A549 (cell line): ENCODE results near the gene PDE10A. TPM values are rescaled to one million over a fixed set of nuclear protein-coding genes. Genes with fewer than 3 reads are reported as not detected.

ENCODE experiments used
- ATAC-seq, 2 experiments: fragments of 200-7000 bp in 1 of 2; fragments of >200 bp in 1 of 2; cut with Nextera tagmentation in 1 of 2; cut with Tn5 transposase in 1 of 2; 3 replicates each; pipeline versions ENCODE4 v1.8.0 to v1.9.1; 2018 to 2020; ENCODE audit warnings: mild to moderate bottlenecking in 1 of 2, moderate library complexity in 1 of 2
- CTCF ChIA-PET: fragments of 300-600 bp; sonication (Branson Sonifier 250); formaldehyde crosslinking; extraction: SDS; loops from one replicate; lab custom pipeline; 2021; ENCODE audit warnings: antibody characterized with exemption, inconsistent platforms; lab: Yijun Ruan, JAX
- POLR2A ChIA-PET: fragments of 350-600 bp; formaldehyde crosslinking; extraction: SDS; loops from one replicate; lab custom pipeline; 2021; ENCODE audit warnings: antibody characterized with exemption, inconsistent platforms; lab: Yijun Ruan, JAX
- DNase-seq, 2 experiments: peaks; one replicate each; pipeline versions ENCODE4 v3.0.0 to v3.0.0-alpha.2; 2011 to 2016; ENCODE audit warnings: low read depth in 1 of 2, low spot score in 1 of 2
- FAIRE-seq: peaks from 2 replicates; lab custom pipeline; 2011; peaks lifted over from hg19 to GRCh38; lab: Jason Lieb, UNC
- H3K27ac ChIP-seq, 2 experiments: fragments of >200 bp; sonication (Bioruptor Twin); formaldehyde crosslinking; 3 replicates each; pipeline ENCODE4 v1.5.1; 2016 to 2017
- H3K4me1 ChIP-seq: fragments of >200 bp; sonication (Bioruptor Twin); formaldehyde crosslinking; 3 replicates; pipeline ENCODE4 v1.6.1; 2016
- H3K4me2 ChIP-seq: fragments of >200 bp; sonication (Bioruptor Twin); formaldehyde crosslinking; 3 replicates; pipeline ENCODE4 v1.6.1; 2016
- H3K4me3 ChIP-seq: fragments of >200 bp; sonication (Bioruptor Twin); formaldehyde crosslinking; 3 replicates; pipeline ENCODE4 v1.5.1; 2016
- H3K9me3 ChIP-seq: fragments of >200 bp; sonication (Bioruptor Twin); formaldehyde crosslinking; 3 replicates; pipeline ENCODE4 v1.6.1; 2016
- BHLHE40 ChIP-seq: IDR thresholded peaks from 2 replicates; pipeline ENCODE4 v1.6.1; 2012; ENCODE audit warnings: low read depth, low read length, inconsistent platforms
- CBX8 ChIP-seq: fragments of 200-600 bp; sonication (generic); IDR thresholded peaks from 2 replicates; pipeline ENCODE4 v1.6.1; 2016
- CEBPB ChIP-seq, 2 experiments: fragments of >200 bp in 1 of 2; sonication (Bioruptor Twin) in 1 of 2; formaldehyde crosslinking in 1 of 2; IDR thresholded peaks; 2 replicates each; pipeline ENCODE4 v1.6.1; 2012 to 2016
- EHF ChIP-seq: fragments of 250-450 bp; sonication (Bioruptor Pico); IDR thresholded peaks from 2 replicates; pipeline ENCODE4 v1.5.0; 2020; ENCODE audit warnings: mild to moderate bottlenecking
- EP300 ChIP-seq, 2 experiments: fragments of >200 bp; sonication (Bioruptor Twin); formaldehyde crosslinking; IDR thresholded peaks; 2 replicates in 1 of 2; 3 replicates in 1 of 2; pipeline ENCODE4 v1.6.1; 2016 to 2017
- ESRRA ChIP-seq: fragments of 150-350 bp; IDR thresholded peaks from 2 replicates; pipeline ENCODE4 v1.6.1; 2014; ENCODE audit warnings: mild to moderate bottlenecking, low read length, borderline replicate concordance
- FOSB ChIP-seq: fragments of 250-450 bp; sonication (Bioruptor Pico); IDR thresholded peaks from 2 replicates; pipeline ENCODE4 v1.5.0; 2020; ENCODE audit warnings: mild to moderate bottlenecking, moderate library complexity
- FOXS1 ChIP-seq: fragments of 250-450 bp; sonication (Bioruptor Pico); IDR thresholded peaks from 2 replicates; pipeline ENCODE4 v1.5.0; 2020; ENCODE audit warnings: mild to moderate bottlenecking, moderate library complexity
- GATA3 ChIP-seq: IDR thresholded peaks from 2 replicates; pipeline ENCODE4 v1.6.1; 2012; ENCODE audit warnings: borderline replicate concordance
- HDAC2 ChIP-seq: fragments of 200-600 bp; sonication (generic); IDR thresholded peaks from 2 replicates; pipeline ENCODE4 v1.6.1; 2016
- HES2 ChIP-seq: fragments of >200 bp; sonication (Bioruptor Twin); formaldehyde crosslinking; IDR thresholded peaks from 2 replicates; pipeline ENCODE4 v1.6.1; 2016
- HEYL ChIP-seq: fragments of 250-450 bp; sonication (Bioruptor Pico); IDR thresholded peaks from 2 replicates; pipeline ENCODE4 v1.8.0; 2021; ENCODE audit warnings: mild to moderate bottlenecking, moderate library complexity
- JUN ChIP-seq, 2 experiments: fragments of >200 bp; sonication (Bioruptor Twin); formaldehyde crosslinking; IDR thresholded peaks; 2 replicates in 1 of 2; 3 replicates in 1 of 2; pipeline ENCODE4 v1.6.1; 2016 to 2017
- MAX ChIP-seq: IDR thresholded peaks from 2 replicates; pipeline ENCODE4 v1.6.1; 2012
- MAZ ChIP-seq: fragments of 150-350 bp; IDR thresholded peaks from 2 replicates; pipeline ENCODE4 v1.6.1; 2014; ENCODE audit warnings: antibody characterized with exemption, low read depth, low read length, borderline replicate concordance
- NFE2L2 ChIP-seq: fragments of 150-350 bp; conservative IDR thresholded peaks from 2 replicates; pipeline ENCODE4 v1.6.1; 2014; ENCODE audit warnings: low read length
- NPAS2 ChIP-seq: fragments of 250-450 bp; sonication (Bioruptor Pico); IDR thresholded peaks from 2 replicates; pipeline ENCODE4 v1.8.0; 2022; ENCODE audit warnings: mild to moderate bottlenecking, moderate library complexity, borderline replicate concordance
- NR3C1 ChIP-seq: fragments of >200 bp; sonication (Bioruptor Twin); formaldehyde crosslinking; IDR thresholded peaks from 3 replicates; pipeline ENCODE4 v1.6.1; 2017
- PHF8 ChIP-seq: fragments of 200-600 bp; sonication (generic); IDR thresholded peaks from 2 replicates; pipeline ENCODE4 v1.6.1; 2016; ENCODE audit warnings: low read depth, mild to moderate bottlenecking, antibody characterized with exemption, moderate library complexity, borderline replicate concordance
- POLR2AphosphoS2 ChIP-seq: conservative IDR thresholded peaks from 2 replicates; pipeline ENCODE4 v1.6.1; 2012; ENCODE audit warnings: low read length, improper control_type of control experiment, inconsistent platforms
- RARB ChIP-seq: fragments of 250-450 bp; sonication (Bioruptor Pico); IDR thresholded peaks from 2 replicates; pipeline ENCODE4 v1.8.0; 2021; ENCODE audit warnings: mild to moderate bottlenecking, moderate library complexity
- RFX5 ChIP-seq: fragments of 450-650 bp; IDR thresholded peaks from 2 replicates; pipeline ENCODE4 v1.7.1; 2014; ENCODE audit warnings: antibody characterized with exemption, mild to moderate bottlenecking, moderate library complexity
- ZC3H11A ChIP-seq: fragments of 450-650 bp; IDR thresholded peaks from 2 replicates; pipeline ENCODE4 v1.6.1; 2014; ENCODE audit warnings: antibody characterized with exemption, mild to moderate bottlenecking
- ZFP36 ChIP-seq: fragments of 450-650 bp; IDR thresholded peaks from 2 replicates; pipeline ENCODE4 v1.6.1; 2014; ENCODE audit warnings: borderline replicate concordance; ENCODE audit not compliant: partially characterized antibody
- WGBS: methylation state at CpG from one replicate; pipeline ENCODE4 v1.1.6; 2017; ENCODE audit errors: missing lambda C conversion rate; 5-methylcytosine and 5-hydroxymethylcytosine counted together
- polyA plus RNA-seq, 4 experiments: library from polyadenylated mRNA; depleted of rRNA in 3 of 4; stranded (reverse); fragments of >200 nt; fragmentation: RNase III in 1 of 4; extraction: RNeasy Plus Mini Kit Qiagen cat#74134 plus additional on column Dnase treatment in 1 of 4; gene quantifications; 2 replicates in 3 of 4; 3 replicates in 1 of 4; pipeline ENCODE4 v1.2.3, GENCODE V29; 2011 to 2017
- TF ChIP-seq, protein P1 (sequence below): fragments of >200 bp; sonication (Bioruptor Twin); formaldehyde crosslinking; IDR thresholded peaks from 3 replicates; pipeline ENCODE4 v1.6.1; 2016
- TF ChIP-seq, protein P2 (sequence below): fragments of 450-650 bp; IDR thresholded peaks from 2 replicates; pipeline ENCODE4 v1.6.1; 2014; ENCODE audit warnings: antibody characterized with exemption

PDE10A gene
- polyA plus RNA-seq, 2 of the 4 experiments (the other 2 are of a cell fraction), result 44.9 to 92.5 TPM

DNA sequence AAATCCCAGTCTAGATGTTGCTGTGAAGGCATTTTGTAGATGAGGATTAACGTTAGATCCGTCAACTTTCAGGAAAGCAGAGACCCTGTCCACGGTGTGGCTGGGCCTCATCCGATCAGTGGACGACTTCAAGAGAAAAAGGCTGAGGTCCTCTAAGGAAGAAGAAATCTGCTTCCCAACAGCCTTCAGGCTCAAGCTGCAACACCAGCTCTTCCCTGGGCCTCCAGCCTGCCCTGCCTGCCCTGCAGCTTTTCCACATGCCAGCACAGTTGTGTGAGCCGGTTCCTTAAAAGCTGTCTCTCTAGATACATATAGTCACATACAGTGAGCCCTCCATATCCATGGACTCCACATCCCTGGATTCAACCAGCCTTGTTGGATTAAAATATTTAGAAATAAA is 14.1 kb upstream of the PDE10A start:
- DNase-seq (no peak), ATAC-seq (no peak), FAIRE-seq (no peak)
- POLR2A ChIA-PET, result no interaction called here
- H3K4me3 ChIP-seq, result no peak overlapping the region
- WGBS, result 96% methylated on average over 6 of the region's 6 CpGs
- no peak overlapping the region for H3K27ac ChIP-seq
- no peak for TF ChIP-seq NPAS2 (CRISPR knock-in tag)
- TF ChIP-seq FOXS1 (CRISPR knock-in tag), result no peak
- no peak for TF ChIP-seq FOSB (CRISPR knock-in tag)
- no peak for TF ChIP-seq HEYL (CRISPR knock-in tag)
- TF ChIP-seq, protein P1, sequence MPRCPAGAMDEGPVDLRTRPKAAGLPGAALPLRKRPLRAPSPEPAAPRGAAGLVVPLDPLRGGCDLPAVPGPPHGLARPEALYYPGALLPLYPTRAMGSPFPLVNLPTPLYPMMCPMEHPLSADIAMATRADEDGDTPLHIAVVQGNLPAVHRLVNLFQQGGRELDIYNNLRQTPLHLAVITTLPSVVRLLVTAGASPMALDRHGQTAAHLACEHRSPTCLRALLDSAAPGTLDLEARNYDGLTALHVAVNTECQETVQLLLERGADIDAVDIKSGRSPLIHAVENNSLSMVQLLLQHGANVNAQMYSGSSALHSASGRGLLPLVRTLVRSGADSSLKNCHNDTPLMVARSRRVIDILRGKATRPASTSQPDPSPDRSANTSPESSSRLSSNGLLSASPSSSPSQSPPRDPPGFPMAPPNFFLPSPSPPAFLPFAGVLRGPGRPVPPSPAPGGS, result no peak
- TF ChIP-seq RARB (CRISPR knock-in tag), result no peak
- TF ChIP-seq JUN (IDR thresholded peaks at IDR 0.05), result no peak
- TF ChIP-seq CBX8, result no peak
- TF ChIP-seq MAZ, result no peak
- H3K4me2 ChIP-seq, result no peak overlapping the region
- CTCF ChIA-PET, result no interaction called here
- H3K4me1 ChIP-seq, result no peaks in the 10 kb centered on the region
- no peaks in the 10 kb centered on the region for H3K9me3 ChIP-seq

DNA sequence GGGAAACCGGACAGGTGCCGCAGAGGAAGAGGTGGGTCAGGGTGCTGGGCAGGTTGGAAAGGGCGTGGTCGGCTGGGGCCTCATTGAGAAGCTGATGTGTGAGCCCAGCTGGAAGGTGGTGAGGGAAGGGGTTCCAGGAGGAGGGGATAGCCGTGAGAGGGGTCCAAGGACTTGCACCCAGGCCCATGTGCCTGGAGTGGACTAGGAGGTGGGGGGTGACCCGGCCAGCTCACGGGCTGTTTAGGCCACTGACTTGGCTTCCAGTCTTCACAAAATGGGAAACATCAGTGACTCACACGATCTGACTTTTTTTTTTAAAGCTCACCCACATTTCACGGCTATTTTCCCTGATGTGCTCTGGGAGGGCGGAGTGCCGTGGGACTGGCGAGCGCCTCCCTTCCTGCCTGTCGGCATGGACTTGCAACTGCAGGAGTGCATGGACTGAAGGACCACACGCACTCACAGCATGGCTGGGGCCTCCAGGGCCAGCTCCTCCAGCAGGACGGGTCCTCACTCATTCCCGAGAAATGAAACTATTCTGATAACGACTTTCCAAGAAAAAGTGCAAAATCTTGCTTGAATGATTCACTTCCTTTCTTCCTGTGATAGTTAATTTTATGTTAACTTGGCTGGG is 13.5 kb upstream of the PDE10A start:
- H3K4me1 ChIP-seq, result no peaks in the 10 kb centered on the region
- no peak overlapping the region for H3K4me3 ChIP-seq
- ATAC-seq, result no peak
- FAIRE-seq, result no peak
- H3K4me2 ChIP-seq, result no peak overlapping the region
- CTCF ChIA-PET, result no interaction called here
- no peak for DNase-seq
- no peaks in the 10 kb centered on the region for H3K9me3 ChIP-seq
- WGBS, result 87% methylated on average over 17 of the region's 18 CpGs
- TF ChIP-seq RFX5, result no peak
- TF ChIP-seq EP300 (IDR thresholded peaks at IDR 0.05), result no peak
- TF ChIP-seq ESRRA, result no peak
- POLR2A ChIA-PET, result no interaction called here
- no peak overlapping the region for H3K27ac ChIP-seq

GRCh38 chr6:165675120-165675519 is 12.1 kb upstream of the PDE10A start:
- no peak for TF ChIP-seq JUN (IDR thresholded peaks at IDR 0.05)
- TF ChIP-seq NR3C1, result no peak
- TF ChIP-seq HES2, result no peak
- TF ChIP-seq BHLHE40, result no peak
- no peak for TF ChIP-seq ZFP36
- no peak for TF ChIP-seq RARB (CRISPR knock-in tag)
- no peak for TF ChIP-seq MAX
- TF ChIP-seq ZC3H11A, result no peak
- TF ChIP-seq CEBPB (IDR thresholded peaks at IDR 0.05), result no peak
- no peak for TF ChIP-seq PHF8
- no peak for TF ChIP-seq EHF (CRISPR knock-in tag)
- TF ChIP-seq GATA3, result no peak
- TF ChIP-seq HDAC2, result no peak
- TF ChIP-seq FOXS1 (CRISPR knock-in tag), result no peak
- TF ChIP-seq NFE2L2, result no peak
- TF ChIP-seq POLR2AphosphoS2, result no peak
- TF ChIP-seq, protein P1, result no peak
- TF ChIP-seq, protein P2, sequence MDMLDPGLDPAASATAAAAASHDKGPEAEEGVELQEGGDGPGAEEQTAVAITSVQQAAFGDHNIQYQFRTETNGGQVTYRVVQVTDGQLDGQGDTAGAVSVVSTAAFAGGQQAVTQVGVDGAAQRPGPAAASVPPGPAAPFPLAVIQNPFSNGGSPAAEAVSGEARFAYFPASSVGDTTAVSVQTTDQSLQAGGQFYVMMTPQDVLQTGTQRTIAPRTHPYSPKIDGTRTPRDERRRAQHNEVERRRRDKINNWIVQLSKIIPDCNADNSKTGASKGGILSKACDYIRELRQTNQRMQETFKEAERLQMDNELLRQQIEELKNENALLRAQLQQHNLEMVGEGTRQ, result no peak
- Histone ChIP-seq H3K4me1 (no peaks in the 10 kb centered on the region), H3K9me3 (no peaks in the 10 kb centered on the region), H3K4me2 (no peak overlapping the region), H3K27ac (no peak overlapping the region), H3K4me3 (no peak overlapping the region)
- WGBS, result 52% methylated on average over 1 of the region's 1 CpG
- ChIA-PET CTCF (no interaction called here), POLR2A (no interaction called here)
- FAIRE-seq (no peak), ATAC-seq (no peak), DNase-seq (no peak)
